Measurements from ENCODE around the gene DDR1.
"Not testable (repeated sequence)": the region's sequence is repeated elsewhere in the genome, so short reads cannot be mapped to it uniquely, and the experiment has no call there.

DDR1 gene

GRCh38 chr6:30917487-30917886 lies 33.2 kb downstream of the DDR1 start:
- H3K4me3 ChIP-seq: no peak overlapping the region
- no peak for DNase-seq (ENCODE audit: low spot score)
- no peak overlapping the region for H3K27ac ChIP-seq
- no peak for TF ChIP-seq CTCF (IDR thresholded peaks at IDR 0.05)

- Histone ChIP-seq H3K27ac (no peak overlapping the region), H3K4me3 (no peak overlapping the region)
- no peak for TF ChIP-seq CTCF (IDR thresholded peaks at IDR 0.05)
- DNase-seq (ENCODE audit: low spot score): no peak
Observed at GRCh38 chr6:30918670-30919069, 34.4 kb downstream of the DDR1 start.

GRCh38 chr6:30922447-30922852 lies 38.1 kb downstream of the DDR1 start:
- H3K27ac ChIP-seq: no peak overlapping the region
- no peak overlapping the region for H3K4me3 ChIP-seq
- no peak for DNase-seq (ENCODE audit: low spot score)
- no peak for TF ChIP-seq CTCF (IDR thresholded peaks at IDR 0.05)

- not testable (repeated sequence) for H3K4me3 ChIP-seq; DNase-seq (ENCODE audit: low spot score); H3K27ac ChIP-seq
Observed at GRCh38 chr6:30924040-30924627, 39.8 kb downstream of the DDR1 start.

GRCh38 chr6:30926644-30927043 lies 42.3 kb downstream of the DDR1 start:
- Histone ChIP-seq H3K4me3 (no peak overlapping the region), H3K27ac (peak overlapping the region in 1 of 2 donors; percentile 12)
- TF ChIP-seq CTCF (IDR thresholded peaks at IDR 0.05): no peak
- DNase-seq (ENCODE audit: low spot score): no peak

GRCh38 chr6:30927080-30927479 lies 42.8 kb downstream of the DDR1 start:
- not testable (repeated sequence) for H3K27ac ChIP-seq; H3K4me3 ChIP-seq; DNase-seq (ENCODE audit: low spot score)

- H3K27ac ChIP-seq: no peak overlapping the region
- no peak for TF ChIP-seq CTCF (IDR thresholded peaks at IDR 0.05)
- no peak overlapping the region for H3K4me3 ChIP-seq
- no peak for DNase-seq (ENCODE audit: low spot score)
Observed at GRCh38 chr6:30928677-30929076, 44.4 kb downstream of the DDR1 start.

- Histone ChIP-seq H3K27ac (no peak overlapping the region), H3K4me3 (no peak overlapping the region)
- no peak for DNase-seq (ENCODE audit: low spot score)
- TF ChIP-seq CTCF (IDR thresholded peaks at IDR 0.05): no peak
Observed at GRCh38 chr6:30930506-30930905, 46.2 kb downstream of the DDR1 start.
